ENCODE data around the gene ITGB1BP2. TPM values are rescaled to one million over a fixed set of nuclear protein-coding genes. Genes with fewer than 3 reads are reported as not detected.
"Not testable (repeated sequence)": the region's sequence is repeated elsewhere in the genome, so short reads cannot be mapped to it uniquely, and the experiment has no call there.

Gene ITGB1BP2
- total and polyA plus RNA-seq, 2 donors (not counting 3 experiments of a cell fraction or from before 2014, with no cell fraction given): 1.8 to 4.6 TPM

DNA sequence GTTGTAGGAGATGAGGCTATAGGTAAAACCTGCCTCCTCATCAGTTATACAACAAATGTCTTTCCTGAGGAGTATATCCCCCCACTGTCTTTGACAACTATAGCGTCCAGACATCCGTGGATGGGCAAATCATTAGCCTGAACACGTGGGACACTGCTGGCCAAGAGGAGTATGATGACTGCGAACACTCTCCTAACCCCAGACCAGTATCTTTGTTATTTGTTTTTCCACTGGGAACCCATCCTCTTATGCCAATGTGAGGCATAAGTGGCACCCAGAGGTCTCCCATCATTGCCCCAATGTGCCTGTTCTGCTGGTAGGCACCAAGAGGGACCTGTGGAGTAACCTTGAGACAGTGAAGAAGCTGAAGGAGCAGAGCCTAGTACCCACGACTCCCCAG is 50.9 kb downstream of the ITGB1BP2 start:
- H3K9ac ChIP-seq (replicated peaks; ENCODE audit: extremely low read depth, insufficient read depth, low read length); DNase-seq (ENCODE audit: low read depth, low spot score); H3K4me2 ChIP-seq (ENCODE audit: insufficient read depth, low read length); H3K36me3 ChIP-seq (ENCODE audit: control insufficient read depth in 2 of 2, extremely low read depth in 1 of 2, insufficient read depth in 2 of 2, low read length in 2 of 2); H3K9me1 ChIP-seq (replicated peaks; ENCODE audit: control insufficient read depth, extremely low read depth, insufficient read depth, low read length); POLR2A ChIA-PET; H3K27me3 ChIP-seq (ENCODE audit: control insufficient read depth in 2 of 2, insufficient read depth in 2 of 2, low read length in 2 of 2); intact Hi-C loops (cut with micrococcal nuclease); H3K4me1 ChIP-seq (ENCODE audit: control insufficient read depth, extremely low read depth, insufficient read depth, low read length); H3K79me2 ChIP-seq (ENCODE audit: control insufficient read depth, insufficient read depth, low read length); dilution Hi-C loops (cut with MboI; ENCODE audit: extremely low pct_ligation_motif_present, low sequenced_read_pairs); H2AFZ ChIP-seq (ENCODE audit: low read depth, low read length); FAIRE-seq; CTCF ChIA-PET; H4K20me1 ChIP-seq (replicated peaks; ENCODE audit: control insufficient read depth, extremely low read depth, insufficient read depth, low read length); H3K27ac ChIP-seq (ENCODE audit: insufficient read depth, low read depth, low read length); H3K9me3 ChIP-seq (replicated peaks; ENCODE audit: control insufficient read depth, insufficient read depth, low read length); BruUV-seq (replicated peaks); H3K4me3 ChIP-seq (replicated peaks in 1 of 3; ENCODE audit: insufficient read depth in 1 of 3, low read depth in 1 of 3, low read length in 3 of 3): not testable (repeated sequence)

Other genes with a start within 250 kb of the ITGB1BP2 start
- 85.5 and 90.6 TPM in 2 replicates for gene SNX12, start 233.4 kb upstream of the ITGB1BP2 start, total RNA-seq
- 79.8 and 85.4 TPM in 2 replicates for gene SNX12, start 233.4 kb upstream of the ITGB1BP2 start, polyA plus RNA-seq
- gene FOXO4, start 205.9 kb upstream of the ITGB1BP2 start, total RNA-seq: 10.6 and 11.0 TPM in 2 replicates
- 4.7 and 5.6 TPM in 2 replicates for gene FOXO4, start 205.9 kb upstream of the ITGB1BP2 start, polyA plus RNA-seq
- not detected in 2 replicates for gene CXorf65, start 195.0 kb upstream of the ITGB1BP2 start, total RNA-seq
- gene CXorf65, start 195.0 kb upstream of the ITGB1BP2 start, polyA plus RNA-seq: not detected in 2 replicates
- not detected in 2 replicates for gene IL2RG, start 190.2 kb upstream of the ITGB1BP2 start, total RNA-seq
- gene IL2RG, start 190.2 kb upstream of the ITGB1BP2 start, polyA plus RNA-seq: 0.07 TPM in 1 of 2 replicates, not detected in the other
- 61.4 and 65.3 TPM in 2 replicates for gene MED12, start 183.2 kb upstream of the ITGB1BP2 start, total RNA-seq
- gene MED12, start 183.2 kb upstream of the ITGB1BP2 start, polyA plus RNA-seq: 27.4 and 28.1 TPM in 2 replicates
- 0.40 and 0.85 TPM in 2 replicates for gene NLGN3, start 156.9 kb upstream of the ITGB1BP2 start, total RNA-seq
- 0.37 and 0.40 TPM in 2 replicates for gene NLGN3, start 156.9 kb upstream of the ITGB1BP2 start, polyA plus RNA-seq
- gene GJB1, start 78.5 kb upstream of the ITGB1BP2 start, total RNA-seq: not detected in 2 replicates
- not detected in 2 replicates for gene GJB1, start 78.5 kb upstream of the ITGB1BP2 start, polyA plus RNA-seq
- 32.9 and 33.1 TPM in 2 replicates for gene ZMYM3, start 47.6 kb upstream of the ITGB1BP2 start, total RNA-seq
- 24.7 and 26.5 TPM in 2 replicates for gene ZMYM3, start 47.6 kb upstream of the ITGB1BP2 start, polyA plus RNA-seq
- gene NONO, start 18.1 kb upstream of the ITGB1BP2 start, total RNA-seq: 465 and 466 TPM in 2 replicates
- 249 and 471 TPM in 2 replicates for gene NONO, start 18.1 kb upstream of the ITGB1BP2 start, polyA plus RNA-seq
- gene TAF1, start 64.6 kb downstream of the ITGB1BP2 start, total RNA-seq: 39.0 and 41.0 TPM in 2 replicates
- gene TAF1, start 64.6 kb downstream of the ITGB1BP2 start, polyA plus RNA-seq: 7.0 and 8.2 TPM in 2 replicates
- 128 and 129 TPM in 2 replicates for gene OGT, start 231.4 kb downstream of the ITGB1BP2 start, total RNA-seq
- 136 and 141 TPM in 2 replicates for gene OGT, start 231.4 kb downstream of the ITGB1BP2 start, polyA plus RNA-seq